NB4 (cell line): ENCODE results near the gene CFAP97D2.

Experiments
- POLR2A ChIP-seq: IDR thresholded peaks from 2 replicates; pipeline ENCODE4 v1.6.1; 2011; ENCODE audit warnings: mild to moderate bottlenecking; ENCODE audit not compliant: insufficient read length; ENCODE audit errors: extremely low read depth
- TF ChIP-seq, protein P1 (sequence below): IDR thresholded peaks from one replicate; pipeline ENCODE4 v1.5.1; 2012; ENCODE audit warnings: low read depth, low read length
- TF ChIP-seq, protein P2 (sequence below): IDR thresholded peaks from 2 replicates; pipeline ENCODE4 v1.6.1; 2011; ENCODE audit warnings: low read depth, low read length

DNA sequence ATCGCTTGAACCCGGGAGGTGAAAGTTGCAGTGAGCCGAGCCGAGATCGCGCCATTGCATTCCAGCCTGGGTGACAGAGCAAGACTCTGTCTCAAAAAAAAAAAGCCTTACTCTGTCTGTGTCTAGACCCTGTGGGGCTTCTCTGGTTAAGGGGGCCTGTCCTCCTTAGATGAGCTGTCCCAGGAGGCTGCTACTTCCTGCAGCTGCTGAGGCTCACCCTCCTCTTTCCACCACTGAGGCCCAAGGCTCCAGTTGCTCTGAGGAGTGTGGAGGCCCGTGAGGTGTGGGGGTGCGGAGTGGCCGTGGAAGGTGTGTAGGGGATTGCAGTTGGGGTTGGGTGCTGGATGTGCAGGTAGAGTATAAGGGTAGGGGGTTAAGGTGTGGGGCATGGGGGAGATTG is 24.6 kb upstream of the CFAP97D2 start:
- TF ChIP-seq POLR2A: no peak
- TF ChIP-seq, protein P1, sequence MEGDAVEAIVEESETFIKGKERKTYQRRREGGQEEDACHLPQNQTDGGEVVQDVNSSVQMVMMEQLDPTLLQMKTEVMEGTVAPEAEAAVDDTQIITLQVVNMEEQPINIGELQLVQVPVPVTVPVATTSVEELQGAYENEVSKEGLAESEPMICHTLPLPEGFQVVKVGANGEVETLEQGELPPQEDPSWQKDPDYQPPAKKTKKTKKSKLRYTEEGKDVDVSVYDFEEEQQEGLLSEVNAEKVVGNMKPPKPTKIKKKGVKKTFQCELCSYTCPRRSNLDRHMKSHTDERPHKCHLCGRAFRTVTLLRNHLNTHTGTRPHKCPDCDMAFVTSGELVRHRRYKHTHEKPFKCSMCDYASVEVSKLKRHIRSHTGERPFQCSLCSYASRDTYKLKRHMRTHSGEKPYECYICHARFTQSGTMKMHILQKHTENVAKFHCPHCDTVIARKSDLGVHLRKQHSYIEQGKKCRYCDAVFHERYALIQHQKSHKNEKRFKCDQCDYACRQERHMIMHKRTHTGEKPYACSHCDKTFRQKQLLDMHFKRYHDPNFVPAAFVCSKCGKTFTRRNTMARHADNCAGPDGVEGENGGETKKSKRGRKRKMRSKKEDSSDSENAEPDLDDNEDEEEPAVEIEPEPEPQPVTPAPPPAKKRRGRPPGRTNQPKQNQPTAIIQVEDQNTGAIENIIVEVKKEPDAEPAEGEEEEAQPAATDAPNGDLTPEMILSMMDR: no peak
- TF ChIP-seq, protein P2, sequence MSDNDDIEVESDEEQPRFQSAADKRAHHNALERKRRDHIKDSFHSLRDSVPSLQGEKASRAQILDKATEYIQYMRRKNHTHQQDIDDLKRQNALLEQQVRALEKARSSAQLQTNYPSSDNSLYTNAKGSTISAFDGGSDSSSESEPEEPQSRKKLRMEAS: no peak
